Fibroblast of lung (primary cell): ENCODE measurements around the gene SH2D5.

Source experiments
- CTCF ChIP-seq, 2 donors: IDR thresholded peaks in 1 of 2; conservative IDR thresholded peaks in 1 of 2; 1 replicate in 1 of 2; 2 replicates in 1 of 2; pipeline ENCODE4 v1.5.1; 2011 to 2012; ENCODE audit warnings: low read length in 2 of 2, control low read depth in 1 of 2, inconsistent platforms in 1 of 2, low read depth in 1 of 2, mild to moderate bottlenecking in 1 of 2
- EZH2 ChIP-seq: IDR thresholded peaks from 2 replicates; pipeline ENCODE4 v1.5.1; 2012; ENCODE audit warnings: low read length, control low read depth, mild to moderate bottlenecking; ENCODE audit errors: missing control alignments

- TF ChIP-seq CTCF (conservative IDR thresholded peaks at IDR 0.05 in 1 of 2, IDR thresholded peaks at IDR 0.05 in 1 of 2; ENCODE audit: low read depth in 1 of 2, low read length in 2 of 2) (no peak), EZH2 (no peak)
Measured at GRCh38 chr1:20681999-20682398, 50.5 kb downstream of the SH2D5 start.
